Measurements from ENCODE around the gene TYRP1. TPM values are rescaled to one million over a fixed set of nuclear protein-coding genes. Genes with fewer than 3 reads are reported as not detected.

The TYRP1 gene
- total and polyA plus RNA-seq, 8 donors, result 0.18 to 4.7 (median 2.2) TPM; not detected in 4

GRCh38 chr9:12759761-12760160 lies 66.6 kb downstream of the TYRP1 start:
- no peak overlapping the region for H3K27ac ChIP-seq
- no peaks in the 10 kb centered on the region for H3K36me3 ChIP-seq
- no peak overlapping the region for H3K4me3 ChIP-seq
- TF ChIP-seq EP300 (IDR thresholded peaks at IDR 0.05) (no peak), CTCF (IDR thresholded peaks at IDR 0.05) (no peak), POLR2AphosphoS5 (IDR thresholded peaks at IDR 0.05) (no peak), POLR2A (IDR thresholded peaks at IDR 0.05) (no peak)
- no peaks in the 10 kb centered on the region for H3K9me3 ChIP-seq
- no peak for DNase-seq
- intact Hi-C loops (cut with DNase I; ENCODE audit: low total_unique reads), result no loop called here
- 32 to 48% (median 36%) methylated on average over 1 of the region's 1 CpG for WGBS, 5 donors
- H3K27me3 ChIP-seq, result no peaks in the 10 kb centered on the region
- peaks cover 0 to 5% (median 0%) of the 10 kb centered on the region in 4 donors for H3K4me1 ChIP-seq

Other genes starting within 250 kb of the TYRP1 start
- gene LURAP1L, start 81.6 kb downstream of the TYRP1 start, total RNA-seq, result 10 to 100 TPM; 19.3 to 32.2 (median 28.1) TPM
- gene LURAP1L, start 81.6 kb downstream of the TYRP1 start, polyA plus RNA-seq, result 10 to 100 TPM in 2 of 3 donors, 1 to 10 TPM in 1; 6.7 to 11.9 (median 11.8) TPM

Measured in stomach (tissue), 9 donors.